GM19372 (cell line): ENCODE data around the gene PCDH9.

Experiments used
- ATAC-seq: cut with Tn5 transposase; IDR thresholded peaks from one replicate; pipeline ENCODE4 v1.9.1; 2021; ENCODE audit warnings: mild to moderate bottlenecking, low read depth, moderate library complexity; ENCODE audit not compliant: unreplicated experiment

The PCDH9 gene

DNA sequence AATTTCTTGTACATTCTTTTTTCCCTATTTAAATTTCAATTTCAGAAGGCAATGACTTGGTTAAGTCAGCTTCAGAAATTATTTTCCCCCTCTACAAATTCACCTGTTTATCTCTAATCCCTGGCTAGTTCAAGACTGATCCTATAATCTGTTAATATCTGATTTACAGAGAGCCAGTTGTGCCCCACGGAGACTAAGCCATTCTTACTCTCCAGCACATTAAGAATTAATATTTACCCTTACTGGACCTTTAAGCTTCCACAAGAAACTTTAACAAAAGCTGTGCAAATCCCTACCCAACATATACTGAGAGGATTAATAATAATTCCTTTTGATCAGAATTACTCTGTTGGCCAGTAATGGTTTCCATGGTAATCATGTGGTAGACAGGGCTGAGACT lies 786.2 kb downstream of the PCDH9 start:
- ATAC-seq, result no peak

DNA sequence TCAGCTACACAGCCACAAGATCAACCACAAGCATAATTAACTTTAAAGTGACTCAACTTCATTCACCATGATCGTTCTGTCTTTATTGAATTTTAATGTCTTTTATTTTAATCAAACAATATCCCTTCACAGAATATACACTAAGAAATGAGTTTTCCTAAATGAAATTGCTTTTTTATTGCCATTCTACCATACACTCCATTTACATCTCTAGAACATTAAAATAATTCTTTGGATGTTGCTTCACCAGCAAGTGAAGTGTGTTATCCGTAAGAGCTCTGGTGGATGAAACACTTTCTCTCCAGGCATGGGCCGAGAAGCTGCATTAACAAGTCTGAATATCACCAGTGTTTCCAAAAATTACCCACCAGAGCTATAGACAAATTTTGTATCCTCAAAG lies 789.2 kb downstream of the PCDH9 start:
- no peak for ATAC-seq

DNA sequence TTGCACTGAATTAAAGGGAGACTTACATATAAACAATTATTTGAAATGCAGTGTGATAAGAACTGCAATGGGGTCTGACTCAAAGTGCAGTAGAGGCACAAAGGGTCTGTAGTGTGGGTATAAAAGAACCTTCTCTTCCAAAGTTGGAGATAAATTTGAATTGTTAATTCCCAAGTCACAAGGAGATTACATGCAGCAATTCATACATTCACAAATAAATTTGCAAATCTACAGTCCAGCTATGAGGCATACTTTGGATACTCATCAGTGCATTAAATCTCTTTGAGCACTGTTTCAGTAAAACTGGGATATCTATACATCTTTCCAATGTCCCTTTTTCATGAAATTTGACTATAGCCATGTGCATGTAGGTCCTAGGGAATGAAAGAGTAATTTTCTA lies 799.4 kb downstream of the PCDH9 start:
- no peak for ATAC-seq

DNA sequence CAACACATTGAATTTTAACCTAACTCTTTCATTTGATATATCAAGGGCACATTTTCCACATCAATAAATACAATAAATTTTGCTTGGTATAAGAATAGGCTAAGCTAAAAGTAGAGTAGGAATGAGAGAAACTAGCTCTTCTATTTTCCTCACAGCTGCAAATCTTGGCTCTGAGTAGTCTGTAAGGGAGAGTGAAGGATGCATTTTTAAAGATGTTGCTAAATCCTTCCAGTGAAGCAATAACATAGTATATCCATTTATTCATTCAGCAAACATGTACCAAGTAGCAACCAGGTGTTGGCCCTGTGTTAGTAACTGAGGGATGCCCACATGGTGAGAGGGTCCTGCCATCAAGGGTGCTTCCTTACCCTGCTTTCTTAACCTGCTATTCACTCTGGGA lies 799.9 kb downstream of the PCDH9 start:
- ATAC-seq, result no peak

DNA sequence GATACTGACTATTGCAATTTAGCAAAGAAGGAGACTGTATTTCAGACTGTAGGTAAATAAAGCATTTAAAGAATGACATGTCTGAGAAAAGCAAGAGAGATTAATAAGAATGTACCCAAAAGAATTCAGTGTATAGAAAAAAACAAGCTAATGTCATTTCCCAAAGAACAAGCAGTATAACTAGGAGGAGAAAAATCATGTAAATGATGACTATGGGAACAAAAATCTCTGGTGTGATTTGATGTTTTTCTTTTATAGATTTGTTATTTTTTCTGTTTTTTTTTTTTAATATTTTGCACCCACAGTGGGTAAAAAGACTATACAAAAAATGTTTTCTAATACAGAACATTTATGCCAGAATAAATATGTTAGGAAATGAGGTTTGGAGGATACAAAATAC lies 801.0 kb downstream of the PCDH9 start:
- ATAC-seq, result no peak

DNA sequence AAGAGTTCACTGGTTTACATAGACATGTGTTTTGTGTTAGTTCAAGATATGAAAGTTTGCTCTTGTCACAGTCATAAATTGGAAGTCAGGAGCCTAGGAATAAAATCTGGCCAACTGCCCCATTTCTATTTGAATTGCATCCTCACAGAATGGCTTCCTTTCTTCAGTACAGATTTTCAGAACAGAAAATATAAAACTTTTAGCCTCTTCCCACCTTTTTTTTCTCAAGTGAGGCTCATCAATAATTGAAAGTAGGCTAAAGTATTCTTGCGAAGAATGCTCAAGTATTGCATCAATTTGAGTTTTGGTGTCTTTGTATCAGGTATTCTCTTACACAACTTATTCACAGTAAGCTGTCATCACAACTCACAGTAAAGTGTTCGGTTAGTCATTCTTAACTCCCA lies 802.7 kb downstream of the PCDH9 start:
- no peak for ATAC-seq

DNA sequence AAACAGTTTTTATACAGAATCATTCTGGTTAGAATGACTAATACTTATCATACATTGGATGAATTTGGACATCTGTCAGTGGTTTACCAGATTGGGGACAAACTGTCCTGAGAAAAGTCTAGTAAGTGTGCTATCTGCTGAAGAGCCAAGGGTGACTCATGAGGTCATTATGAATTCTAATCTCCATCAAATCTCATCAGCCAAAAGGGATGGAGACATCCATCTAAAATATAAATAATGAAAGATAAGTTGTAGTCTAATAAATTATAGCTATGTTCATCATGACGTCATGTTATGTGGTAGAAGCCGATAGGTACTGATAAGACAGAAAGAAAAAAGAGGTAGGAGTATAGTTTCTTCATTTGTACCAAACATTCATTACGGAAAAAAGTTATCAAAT lies 804.4 kb downstream of the PCDH9 start:
- ATAC-seq, result no peak

DNA sequence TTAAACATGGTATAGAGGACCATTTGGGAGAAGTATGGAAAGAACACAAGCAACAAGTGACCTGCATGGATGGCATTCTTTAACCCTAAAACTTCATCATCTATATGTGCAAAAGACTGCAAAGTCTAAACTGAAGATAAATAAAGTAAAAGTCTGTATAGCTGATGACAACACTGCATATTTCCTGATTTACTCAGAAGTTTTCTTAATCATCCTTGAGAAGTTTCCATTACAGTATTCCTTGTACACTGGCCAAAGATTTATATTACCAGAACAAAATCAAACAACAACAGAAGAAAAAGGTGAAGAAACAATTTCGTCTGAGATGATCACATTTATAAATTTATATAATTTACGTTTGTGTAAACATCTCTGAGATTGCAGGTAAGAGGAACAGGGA lies 805.7 kb downstream of the PCDH9 start:
- no peak for ATAC-seq

DNA sequence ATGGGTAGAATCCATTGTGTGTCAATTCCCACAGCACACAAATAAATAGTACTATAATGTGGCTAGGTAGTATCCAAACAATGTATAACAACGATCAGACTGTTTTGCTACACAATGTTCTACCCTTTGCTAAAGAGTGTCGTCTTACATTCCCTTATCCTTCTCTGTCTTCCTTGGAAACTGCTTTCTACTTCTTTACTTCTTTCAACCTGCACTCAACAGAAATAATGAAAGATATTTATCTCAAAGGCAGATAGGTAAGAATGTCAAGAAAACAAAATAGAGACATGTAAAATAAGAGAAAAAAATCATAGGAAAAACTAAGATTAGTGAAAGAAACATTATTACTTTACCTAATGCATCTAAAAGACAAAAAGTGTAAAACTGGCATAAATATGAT lies 814.7 kb downstream of the PCDH9 start:
- no peak for ATAC-seq

DNA sequence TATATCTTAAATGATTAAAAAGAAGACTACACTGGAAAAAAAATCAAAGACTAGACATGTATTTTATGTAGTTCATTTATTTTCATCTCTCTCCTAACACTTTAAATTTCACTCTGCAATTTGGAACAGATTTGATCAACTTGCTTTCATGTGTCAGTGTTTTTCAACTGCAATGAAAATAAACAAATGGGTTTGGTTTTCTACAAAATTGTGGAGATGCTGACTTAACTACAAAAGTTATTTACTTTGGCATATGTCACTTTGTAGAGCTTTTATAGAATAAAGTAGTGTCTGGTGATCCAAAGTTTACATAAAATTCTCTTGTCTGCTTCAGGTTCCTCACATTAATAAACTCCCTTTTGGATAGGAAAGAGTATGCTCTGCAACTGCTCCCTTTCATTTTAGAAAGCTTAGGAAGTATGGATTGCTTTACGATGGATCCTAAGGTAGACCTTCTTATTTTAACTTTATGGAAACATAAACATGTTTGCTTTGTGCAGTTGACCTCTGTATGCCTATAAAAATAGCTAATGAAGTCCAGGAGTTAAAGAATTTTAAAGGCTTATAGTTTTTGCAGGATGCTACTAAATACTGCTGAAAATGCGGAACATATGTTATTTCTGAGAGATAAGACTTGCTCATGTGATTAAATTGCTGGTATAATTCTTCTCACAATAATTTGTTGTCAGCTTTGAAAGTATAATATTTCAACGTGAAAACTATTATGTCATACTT lies 815.9 kb downstream of the PCDH9 start:
- ATAC-seq, result no peak

DNA sequence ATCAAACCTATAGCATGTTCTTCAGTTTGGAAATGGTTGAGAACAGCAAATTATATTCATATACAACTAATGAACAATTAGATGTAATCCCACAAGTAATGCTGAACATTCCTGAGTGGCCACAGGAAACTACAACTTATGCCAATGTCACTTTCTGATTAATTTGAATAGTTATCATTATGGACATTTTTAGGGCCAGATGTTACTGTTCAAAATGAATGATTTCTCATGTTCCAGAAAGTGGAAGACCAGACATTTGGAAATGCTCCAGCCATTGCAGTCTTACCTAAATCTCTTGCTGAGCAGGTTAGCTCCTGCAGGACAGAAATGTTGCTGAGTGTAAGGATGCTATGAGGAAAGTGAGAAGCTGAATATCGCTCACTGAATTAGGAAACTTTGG lies 819.8 kb downstream of the PCDH9 start:
- no peak for ATAC-seq

DNA sequence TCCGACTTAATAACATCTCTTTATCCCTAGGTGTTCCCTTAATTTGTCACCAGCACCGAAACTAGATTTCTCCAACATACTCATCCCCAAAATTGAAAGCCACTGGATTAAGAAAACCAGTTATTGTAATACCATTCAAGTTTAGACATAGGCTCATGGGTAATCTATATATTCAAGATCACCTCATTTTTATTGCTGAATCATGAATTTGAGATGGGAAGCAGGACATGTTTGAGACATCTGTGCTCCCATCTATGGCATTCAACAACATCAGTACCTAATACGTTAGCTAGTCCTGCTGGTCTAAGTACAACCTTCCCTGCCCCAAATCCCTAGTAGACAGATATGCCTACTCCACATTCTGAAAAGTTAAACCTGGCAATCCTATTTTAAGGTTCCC lies 820.6 kb downstream of the PCDH9 start:
- ATAC-seq, result no peak

DNA sequence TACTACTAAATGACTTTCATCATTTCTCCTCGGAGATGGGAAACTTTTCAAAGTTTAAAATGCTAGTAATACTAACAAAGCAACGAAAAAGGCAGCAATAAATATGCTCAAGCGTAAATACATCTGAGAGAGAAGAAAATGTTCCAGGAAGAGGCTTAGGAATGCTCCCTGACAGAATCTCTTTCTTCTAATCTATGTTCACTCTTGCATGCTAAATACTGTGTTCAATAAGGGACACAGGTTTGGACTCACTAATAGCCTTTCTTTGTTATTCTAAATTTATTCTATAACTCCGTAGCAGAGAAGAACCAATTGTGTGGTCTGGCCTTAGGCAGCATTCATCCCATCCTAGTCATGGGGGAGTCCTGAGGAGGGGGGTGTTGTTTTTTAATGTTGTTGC lies 823.0 kb downstream of the PCDH9 start:
- no peak for ATAC-seq

DNA sequence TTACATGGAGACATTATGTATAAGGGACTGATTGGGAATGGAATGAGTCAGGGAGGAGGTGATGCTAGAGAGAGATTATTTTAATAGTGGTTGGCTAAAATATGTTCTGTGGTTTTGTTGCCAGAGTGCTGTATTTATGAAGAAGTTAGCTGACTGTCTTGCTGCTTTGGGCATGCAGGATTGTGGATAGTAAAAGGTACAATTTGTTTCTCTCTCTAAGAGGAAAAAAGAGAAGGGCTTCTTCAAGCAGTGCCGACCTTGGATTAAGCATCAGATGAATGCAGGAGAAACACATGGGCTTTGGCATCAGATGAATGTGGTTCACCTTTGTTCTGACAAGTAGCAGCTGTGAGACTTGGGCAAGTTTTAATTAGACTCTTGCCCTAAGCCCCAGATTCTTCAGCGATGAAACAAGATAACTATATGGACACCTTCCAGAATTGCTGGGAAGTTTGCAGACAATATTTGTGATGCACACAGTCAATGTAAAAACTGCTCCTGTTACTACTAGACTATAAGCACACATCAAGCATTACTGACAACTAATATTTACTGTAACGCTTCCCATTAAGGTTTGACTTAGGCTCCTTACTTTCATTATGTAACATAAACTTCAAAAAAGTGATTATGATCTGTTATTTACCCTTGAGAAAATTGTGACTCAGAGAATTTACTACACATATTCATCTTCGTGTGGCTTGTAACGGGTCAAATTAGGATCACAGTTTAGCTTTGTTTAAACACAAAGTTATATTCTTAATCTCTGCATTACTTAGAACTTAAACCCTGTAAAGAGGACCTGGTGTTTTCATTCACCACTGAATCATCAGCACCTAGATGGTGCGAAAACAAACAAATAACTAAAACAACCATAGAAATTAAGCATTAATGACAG lies 824.0 kb downstream of the PCDH9 start:
- ATAC-seq, result no peak

DNA sequence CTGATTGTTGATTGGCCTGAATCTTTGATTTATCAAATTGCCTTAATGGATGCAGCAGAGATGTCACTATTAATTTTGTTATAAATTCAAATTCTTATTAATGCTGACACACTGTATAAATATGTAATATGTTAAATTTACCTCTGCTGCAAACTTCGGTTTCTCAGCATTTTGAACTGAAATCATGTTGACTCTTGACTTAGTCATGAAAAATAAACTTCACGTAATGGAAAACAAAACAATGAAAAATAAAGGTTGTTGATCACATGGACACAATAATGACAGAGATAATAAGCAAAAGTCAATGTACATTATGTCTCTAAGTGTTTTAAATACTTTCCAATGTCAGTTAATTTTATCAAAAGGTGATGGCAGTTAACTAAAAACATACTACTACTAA lies 827.6 kb downstream of the PCDH9 start:
- no peak for ATAC-seq

DNA sequence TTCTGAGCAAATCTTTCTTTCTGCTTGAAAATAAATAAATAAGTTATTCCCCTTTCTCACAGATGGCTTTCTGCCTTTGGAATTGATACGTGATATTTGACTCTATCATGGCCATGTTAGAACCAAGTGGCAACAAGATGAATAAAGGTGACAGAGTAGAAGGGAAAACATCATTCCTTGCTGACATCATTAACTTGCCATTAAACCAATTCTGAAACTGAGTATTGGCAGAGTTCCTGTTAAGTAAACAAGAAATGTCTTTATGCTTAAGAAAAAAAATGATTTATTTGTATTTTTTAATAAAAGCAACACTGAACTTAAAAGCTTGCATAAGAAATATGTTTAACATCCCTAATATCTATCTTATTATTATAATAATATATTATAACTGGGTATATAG lies 828.1 kb downstream of the PCDH9 start:
- ATAC-seq, result no peak

DNA sequence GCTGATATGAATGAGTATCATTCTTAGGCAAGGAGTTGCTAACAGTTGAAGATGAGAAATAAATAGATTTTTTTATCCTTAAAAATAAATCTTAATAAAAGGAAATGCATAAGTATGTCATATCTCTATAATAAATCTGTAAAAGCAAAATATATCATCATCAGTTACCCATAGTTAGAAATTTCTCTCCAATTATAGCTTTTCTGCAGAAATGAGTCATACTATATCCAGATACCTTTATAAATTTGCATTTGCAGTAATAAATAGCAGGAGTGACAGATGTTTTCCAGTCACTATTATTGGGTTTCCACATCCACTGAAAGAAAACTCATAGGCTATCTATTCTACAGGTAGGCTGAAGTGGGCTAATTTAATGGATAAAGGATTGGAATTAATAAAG lies 829.8 kb downstream of the PCDH9 start:
- ATAC-seq, result no peak

DNA sequence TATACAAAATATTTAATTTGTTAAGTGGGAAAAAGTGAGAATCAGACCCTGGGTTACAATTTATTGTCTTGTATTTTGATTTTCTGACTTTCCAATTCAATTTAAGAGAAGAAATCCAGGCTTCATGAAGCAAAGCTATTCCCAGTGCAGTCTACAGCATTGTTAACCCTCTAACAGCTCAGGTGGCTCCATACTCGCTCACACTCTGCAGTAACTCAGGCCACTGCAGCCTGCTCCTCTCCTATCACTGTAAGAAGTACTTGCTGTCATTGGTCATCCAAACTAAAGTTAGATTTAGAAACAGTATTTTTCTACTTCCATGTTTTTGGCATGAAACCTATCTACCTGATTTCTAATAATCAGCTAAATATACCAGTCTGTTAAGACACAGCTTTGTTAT lies 830.3 kb downstream of the PCDH9 start:
- ATAC-seq, result no peak

DNA sequence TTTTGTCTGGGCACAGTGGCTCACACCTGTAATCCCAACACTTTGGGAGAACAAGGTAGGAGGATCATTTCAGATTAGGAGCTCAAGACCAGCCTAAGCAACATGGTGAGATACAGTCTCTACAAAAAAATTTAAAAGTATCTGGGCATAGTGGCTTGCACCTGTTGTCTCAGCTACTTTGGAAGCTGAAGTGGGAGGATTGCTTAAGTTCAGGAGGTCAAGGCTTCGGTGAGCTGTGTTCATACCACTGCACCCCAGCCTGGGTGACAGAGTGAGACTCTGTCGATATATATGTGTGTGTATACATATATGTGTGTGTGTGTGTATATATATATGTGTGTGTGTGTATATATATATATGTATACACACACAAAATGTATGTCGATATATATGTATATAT lies 833.0 kb downstream of the PCDH9 start:
- no peak for ATAC-seq

DNA sequence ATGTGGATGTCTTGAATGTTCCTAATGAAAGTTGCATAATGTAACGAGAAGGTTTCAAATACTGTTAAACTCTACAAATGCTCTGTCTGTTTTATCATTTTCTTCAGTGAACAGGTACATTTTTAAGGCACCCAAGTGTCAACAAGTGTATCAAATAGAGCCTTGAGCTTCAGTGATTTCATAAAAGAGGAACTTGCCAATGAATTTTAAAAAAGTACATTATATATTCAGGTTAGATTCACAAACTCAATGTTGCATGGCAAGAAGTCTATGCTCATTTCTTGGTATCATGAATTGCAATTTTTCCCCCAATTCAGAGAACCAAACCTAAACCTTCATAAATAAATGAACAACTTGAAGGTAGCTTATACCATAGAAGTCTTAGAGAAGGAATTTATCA lies 838.8 kb downstream of the PCDH9 start:
- no peak for ATAC-seq

DNA sequence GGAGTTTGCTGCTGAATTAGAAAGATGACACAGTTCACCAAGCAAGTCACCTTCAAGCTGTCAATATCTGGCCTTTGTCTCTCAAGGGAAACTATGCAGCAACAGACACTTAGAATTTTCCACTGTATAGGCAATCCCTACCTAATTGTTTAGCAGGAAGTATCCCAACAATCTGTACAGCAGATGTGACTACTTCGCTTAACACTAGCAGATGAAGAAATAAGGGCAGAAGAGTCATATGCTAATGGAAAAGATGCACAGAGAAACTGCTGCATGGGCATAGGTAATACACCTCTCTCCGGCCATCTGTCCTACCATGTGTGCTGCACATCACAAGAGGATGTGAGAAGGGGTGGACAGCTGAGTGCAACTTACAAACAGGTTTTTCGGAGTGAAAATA lies 851.2 kb downstream of the PCDH9 start:
- ATAC-seq, result no peak

DNA sequence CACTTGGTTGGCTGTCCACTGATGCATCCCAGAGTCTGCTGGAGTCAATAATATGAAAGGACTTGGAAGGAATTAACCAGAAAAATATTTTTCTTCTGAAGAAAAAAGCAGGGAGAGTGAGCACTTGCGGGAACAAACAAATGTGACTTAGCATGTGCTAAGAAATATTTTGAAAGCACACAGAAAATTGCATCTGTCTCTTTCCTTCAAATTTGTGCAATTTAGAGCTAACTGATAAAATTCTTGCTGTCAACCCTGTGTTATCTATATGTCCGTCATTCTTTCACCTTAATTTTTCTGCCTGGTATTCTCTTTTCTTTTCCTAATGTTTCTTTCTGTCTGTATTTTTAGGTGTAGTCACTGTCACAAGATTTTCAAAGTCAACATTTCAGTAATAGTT lies 852.6 kb downstream of the PCDH9 start:
- ATAC-seq, result no peak
